Central memory CD4-positive, alpha-beta T cell (primary cell): ENCODE results near the gene AURKB.
"Not testable (repeated sequence)": the region's sequence is repeated elsewhere in the genome, so short reads cannot be mapped to it uniquely, and the experiment has no call there.

Experiments used
- DNase-seq: peaks from one replicate; pipeline ENCODE4 v3.0.0; 2022

Gene AURKB

DNA sequence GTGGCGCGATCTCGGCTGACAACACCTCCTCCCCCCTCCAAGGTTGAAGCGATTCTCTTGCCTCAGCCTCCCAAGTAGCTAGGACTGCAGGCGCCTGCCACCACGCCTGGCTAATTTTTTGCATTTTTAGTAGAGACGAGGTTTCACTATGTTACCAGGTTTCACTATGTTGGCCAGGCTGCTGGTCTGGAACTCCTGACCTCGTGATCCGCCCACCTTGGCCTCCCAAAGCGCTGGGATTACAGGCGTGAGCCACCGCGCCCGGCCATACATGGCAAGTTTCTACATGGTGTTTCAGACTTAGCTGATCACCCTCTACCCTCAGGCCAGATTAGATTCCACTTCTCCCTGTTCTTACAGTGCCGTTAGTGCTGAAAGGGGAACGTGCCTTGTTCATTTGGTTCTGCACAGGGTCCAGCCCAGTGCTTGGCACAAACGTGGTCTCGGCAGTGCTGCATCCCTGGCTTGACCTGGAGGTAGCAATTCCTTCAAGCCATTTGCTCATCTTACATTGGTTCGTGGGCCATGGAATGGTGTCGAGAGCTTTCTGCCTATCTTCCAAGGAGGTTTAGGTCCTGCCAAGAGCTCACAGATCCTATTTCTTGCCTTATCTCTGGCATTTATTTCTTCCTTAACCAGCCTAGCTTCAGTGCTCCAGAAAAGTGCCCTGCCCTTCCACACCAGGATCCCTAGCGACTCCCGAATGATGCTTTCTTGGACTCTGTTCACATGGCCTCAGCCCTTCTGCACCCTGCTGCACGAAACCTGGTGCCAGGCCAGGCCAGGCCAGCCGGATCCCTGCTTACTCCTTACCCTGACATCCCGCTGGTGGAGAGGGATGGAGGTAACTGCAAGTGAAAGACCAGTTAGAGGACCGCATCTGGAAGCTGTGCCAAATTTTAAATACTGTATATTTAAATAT lies 14.8 kb upstream of the AURKB start:
- DNase-seq, result no peak

DNA sequence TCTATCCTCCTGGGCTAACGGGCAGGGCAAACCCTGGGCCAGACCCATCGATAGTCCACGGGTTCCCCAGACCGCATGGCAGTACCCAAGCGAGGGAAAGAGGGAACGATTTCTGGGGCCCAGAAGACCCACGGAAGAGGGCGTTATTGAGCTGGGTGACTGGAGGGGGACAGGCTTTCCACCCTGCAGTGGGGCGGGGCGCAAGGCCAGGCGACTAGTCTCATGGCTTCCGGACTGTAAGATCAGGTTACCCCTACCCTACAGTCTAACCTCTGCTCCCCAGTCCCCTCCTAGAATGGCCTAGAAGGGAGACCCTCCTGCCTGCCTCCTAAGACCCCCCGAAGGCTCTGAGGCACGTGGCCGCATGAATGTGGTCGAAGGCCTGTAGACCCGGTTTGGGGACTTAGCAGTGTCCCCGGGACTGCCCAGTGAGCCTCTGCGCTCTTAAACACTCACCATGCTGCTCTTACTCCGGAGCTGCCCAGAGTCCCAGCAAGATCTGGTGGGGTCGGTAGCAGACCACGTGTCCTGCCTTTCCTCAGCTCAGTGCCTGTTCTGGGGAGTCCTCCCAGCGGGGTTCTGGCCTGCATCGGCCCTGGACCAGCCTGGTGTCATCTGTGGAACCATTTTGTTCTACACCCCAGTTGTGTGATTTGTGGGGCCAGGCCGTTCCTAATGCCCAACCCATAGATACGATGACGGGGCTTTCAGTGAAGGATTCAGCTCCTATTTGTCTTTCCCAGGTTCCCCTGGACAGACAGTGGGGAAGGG lies 13.2 kb upstream of the AURKB start:
- no peak for DNase-seq

DNA sequence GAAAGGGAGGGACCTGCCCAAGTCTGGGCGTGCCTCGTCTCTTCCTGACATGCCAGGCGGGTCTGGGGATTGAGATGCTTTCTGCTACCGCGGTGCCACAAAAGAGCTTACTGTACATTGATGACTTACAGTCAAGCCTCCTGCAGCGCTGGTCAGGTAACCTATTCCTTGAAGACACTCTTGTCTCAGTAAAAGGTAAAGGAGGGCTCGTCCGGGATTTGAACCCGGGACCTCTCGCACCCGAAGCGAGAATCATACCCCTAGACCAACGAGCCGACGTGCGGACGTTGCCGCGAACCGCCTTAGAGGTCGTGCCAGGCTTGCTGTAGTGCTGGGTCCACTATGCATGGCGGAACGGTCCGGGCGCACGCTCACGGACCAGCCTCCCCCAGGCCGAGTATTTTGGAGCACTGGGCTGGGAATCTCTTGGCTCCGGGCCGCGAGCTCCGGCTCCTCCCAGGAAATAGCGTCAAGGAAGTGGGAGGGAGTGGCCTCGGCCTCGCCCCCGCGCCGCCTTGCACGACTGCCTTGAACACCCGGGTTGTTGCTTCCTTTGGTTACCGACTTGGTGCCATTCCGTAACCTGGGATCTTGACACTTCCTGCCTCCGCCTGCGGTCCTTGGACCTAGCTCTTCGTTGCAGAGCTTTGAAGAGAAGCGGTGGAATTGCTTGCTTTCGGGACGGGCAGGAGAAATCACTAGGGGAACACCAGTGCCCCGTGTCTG lies 12.4 kb upstream of the AURKB start:
- peak; percentile 89 for DNase-seq

DNA sequence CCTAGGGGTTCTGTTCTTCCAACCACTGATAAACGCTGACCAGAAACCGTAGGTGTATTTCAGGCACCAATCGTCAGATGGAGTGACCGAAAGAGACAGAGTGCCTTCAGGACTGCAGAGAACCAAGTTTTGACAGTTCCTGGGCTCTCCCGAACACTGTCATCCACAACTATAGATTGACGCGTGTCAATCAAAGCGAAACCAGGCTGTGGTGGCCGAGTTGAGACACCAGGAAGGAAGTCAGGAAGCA lies 11.9 kb upstream of the AURKB start:
- no peak for DNase-seq

DNA sequence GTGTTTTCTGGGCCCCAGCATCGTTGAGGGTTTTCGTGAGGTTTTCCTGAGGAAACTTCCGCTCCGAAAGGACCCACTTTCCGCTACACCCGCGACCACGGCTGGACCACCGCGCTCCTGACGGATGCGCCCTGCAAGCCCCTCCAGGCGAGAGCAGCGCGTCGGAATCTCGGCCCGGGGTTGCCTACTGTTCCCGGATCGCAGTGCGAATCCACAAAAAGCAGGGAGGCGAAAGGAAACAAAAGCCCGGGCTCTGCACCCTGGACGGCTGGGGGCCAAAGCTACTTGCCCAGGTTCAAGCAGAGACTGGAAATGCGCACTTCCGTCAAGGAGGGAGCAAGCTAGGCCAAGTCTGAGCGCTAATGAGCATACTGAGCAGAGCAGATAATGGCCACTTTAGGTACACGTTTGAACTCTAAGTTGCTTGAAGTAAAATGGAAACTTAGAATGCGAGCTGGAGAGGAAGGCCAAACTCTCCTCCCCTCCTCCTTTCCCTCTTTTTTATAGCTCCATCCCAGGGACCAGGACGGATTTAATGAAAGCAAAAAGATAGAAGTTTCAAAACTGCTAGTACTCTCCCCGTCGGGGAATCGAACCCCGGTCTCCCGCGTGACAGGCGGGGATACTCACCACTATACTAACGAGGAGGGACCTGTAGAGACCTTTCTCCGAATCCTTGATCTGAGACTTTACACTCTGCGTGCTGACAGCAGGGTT lies 11.4 kb upstream of the AURKB start:
- DNase-seq, result peak; percentile 92

DNA sequence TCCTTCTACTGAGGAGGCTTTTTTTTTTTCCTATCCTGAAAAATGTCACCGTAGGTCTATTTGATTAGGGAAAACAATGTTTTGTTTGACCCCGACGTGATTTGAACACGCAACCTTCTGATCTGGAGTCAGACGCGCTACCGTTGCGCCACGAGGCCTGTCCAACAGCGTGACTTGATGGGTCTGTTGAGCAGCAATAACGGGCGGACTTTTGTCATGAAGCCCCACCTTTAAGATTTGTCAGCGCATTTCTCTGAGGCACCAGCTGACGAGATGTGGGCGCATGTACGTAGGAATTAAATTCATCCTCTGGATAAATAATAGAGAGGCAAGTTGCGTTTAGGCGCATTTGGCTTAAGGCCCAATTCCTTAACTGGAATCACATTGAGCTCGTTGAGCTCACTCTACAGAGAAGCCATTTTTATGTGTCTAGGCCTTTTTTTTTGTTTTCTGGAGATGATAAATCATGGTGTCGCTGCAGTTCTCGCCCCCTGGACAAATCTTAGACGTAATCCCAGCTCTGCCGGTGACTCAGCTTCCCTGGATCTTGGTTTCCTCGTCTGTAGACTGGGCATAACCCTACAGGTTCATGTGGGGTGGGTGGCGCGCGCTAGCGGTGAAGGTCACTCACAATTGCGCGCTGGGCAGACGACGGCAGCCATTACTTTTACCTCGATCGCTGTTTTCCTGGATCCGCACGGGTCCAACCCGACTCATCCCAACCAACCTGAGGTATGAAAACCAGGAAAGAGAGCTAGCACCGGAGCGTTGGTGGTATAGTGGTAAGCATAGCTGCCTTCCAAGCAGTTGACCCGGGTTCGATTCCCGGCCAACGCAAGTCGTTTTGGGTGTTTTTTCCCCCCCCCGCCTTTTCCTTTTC lies 10.6 kb upstream of the AURKB start:
- peak; percentile 79 for DNase-seq

DNA sequence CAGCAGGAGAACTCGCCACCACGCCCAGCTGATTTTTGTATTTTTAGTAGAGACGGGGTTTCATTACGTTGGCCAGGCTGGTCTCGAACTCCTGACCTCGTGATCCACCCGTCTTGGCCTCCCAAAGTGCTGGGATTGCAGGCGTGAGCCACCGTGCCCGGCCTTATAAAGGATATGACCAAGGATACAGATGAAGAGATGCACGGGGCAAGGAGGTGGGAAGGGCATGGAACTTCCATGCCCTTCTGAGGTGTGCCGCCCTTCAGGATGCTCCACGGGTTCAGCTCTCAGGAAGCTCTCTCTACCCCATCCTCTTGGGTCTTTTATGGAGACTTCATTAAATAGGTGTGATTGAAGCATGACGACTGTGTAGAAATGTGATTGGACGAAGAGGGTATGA lies 3.6 kb upstream of the AURKB start:
- DNase-seq, result not testable (repeated sequence)

DNA sequence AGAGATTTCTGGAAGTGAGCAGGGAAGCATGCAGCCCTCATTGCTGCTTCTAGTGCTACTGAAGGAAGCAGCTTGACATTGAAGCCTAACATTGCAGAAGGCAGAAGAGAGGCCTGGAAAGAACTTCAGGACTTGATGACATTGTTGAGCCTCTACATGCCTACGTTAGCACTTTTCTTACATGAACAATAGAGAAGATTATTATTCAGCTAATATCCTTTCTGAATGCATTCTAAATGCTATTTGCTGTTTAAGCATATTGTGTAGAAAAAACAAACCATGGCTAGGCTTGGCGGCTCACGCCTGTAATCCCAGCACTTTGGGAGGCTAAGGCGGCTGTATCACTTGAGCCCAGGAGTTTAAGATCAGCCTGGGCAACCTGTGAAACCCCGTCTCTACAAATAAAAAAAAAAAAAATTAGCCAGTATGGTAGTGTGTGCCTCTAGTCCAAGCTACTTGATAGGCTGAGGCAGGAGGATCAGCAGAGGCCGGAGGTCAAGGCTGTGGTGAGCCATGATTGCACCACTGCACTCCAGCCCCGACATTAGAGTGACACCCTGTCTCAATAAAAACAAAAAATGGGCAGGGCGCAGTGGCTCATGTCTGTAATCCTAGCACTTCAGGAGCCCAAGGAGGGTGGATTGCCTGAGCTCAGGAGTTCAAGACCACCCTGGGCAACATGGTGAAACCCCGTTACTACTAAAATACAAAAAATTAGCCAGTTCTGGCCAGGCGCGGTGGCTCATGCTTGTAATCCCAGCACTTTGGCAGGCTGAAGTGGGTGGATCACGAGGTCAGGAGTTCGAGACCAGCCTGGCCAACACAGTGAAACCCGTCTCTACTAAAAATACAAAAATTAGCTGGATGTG lies 2.2 kb upstream of the AURKB start:
- DNase-seq, result no peak

DNA sequence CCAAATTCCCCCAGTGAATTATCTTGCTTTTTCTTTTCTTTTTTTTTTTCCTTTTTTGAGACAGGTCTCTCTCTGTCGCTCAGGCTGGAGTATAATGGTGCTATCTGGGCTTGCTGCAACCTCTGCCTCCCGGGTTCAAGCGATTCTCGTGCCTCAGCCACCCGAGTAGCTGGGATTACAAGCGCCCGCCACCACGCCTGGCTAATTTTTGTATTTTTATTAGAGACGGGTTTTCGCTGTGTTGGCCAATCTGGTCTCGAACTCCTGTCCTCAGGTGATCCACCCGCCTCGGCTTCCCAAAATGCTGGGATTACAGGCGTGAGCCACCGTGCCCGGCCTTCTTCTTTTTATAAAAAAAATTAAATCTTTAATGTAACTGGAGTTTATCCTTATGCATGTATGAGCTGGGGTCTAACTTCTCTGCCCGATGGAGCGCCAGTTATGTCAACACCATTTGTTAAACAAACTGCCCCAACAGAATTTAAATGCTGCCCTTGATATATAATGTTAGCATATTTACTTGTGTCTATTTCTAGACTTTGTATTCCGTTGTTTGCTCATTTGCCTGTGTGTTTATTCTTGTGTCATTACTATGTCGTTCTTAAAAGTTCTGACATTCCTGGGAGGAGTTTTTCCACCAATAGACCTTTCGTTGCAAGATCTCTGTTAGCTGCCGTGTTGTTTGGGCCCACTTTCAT lies 535 bp upstream of the AURKB start:
- no peak for DNase-seq

DNA sequence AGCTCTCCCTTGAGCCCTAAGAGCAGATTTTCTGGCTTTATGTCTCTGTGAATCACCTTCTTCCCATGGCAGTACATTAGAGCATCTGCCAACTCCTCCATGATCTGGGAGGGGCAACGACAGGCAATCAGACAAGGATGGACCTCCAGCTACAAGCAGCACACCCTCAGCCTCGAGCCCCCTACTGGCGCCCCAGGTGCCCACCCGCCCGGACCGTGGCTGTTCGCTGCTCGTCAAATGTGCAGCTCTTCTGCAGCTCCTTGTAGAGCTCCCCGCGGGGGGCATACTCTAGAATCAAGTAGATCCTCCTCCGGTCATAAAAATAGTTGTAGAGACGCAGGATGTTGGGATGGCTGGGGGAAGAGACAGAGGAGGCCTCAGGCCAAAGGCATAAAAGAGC lies 3.8 kb downstream of the AURKB start:
- no peak for DNase-seq

DNA sequence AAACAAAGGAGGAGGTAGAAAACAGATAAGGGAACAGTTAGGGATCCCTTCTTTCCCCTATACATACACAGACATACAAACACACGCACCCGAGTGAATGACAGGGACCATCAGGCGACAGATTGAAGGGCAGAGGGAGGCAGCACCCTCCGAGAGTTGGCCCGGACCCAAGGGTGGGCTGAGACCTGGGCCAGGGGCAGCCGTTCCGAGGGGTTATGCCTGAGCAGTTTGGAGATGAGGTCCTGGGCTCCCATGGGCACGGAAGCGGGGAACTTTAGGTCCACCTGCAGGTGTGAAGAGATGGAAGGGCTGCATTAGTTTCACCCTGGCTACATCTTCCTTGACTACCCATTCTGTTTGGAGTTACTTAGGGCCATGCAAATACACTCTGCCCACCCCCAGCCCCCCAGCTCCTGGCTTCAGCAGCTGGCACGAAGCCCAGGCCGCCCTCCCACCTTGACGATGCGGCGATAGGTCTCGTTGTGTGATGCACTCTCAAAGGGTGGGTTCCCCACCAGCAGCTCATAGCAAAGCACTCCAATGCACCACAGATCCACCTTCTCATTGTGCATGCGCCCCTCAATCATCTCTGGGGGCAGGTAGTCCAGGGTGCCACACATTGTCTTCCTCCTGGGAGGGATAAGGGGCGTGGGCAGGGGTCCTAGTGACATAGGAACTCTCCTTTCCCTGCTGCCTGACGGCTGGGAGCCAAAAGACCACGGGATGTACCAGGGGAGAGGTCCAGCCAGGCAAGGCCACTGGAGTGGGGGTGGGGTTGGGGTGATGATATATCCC lies 5.4 kb downstream of the AURKB start:
- DNase-seq, result no peak

DNA sequence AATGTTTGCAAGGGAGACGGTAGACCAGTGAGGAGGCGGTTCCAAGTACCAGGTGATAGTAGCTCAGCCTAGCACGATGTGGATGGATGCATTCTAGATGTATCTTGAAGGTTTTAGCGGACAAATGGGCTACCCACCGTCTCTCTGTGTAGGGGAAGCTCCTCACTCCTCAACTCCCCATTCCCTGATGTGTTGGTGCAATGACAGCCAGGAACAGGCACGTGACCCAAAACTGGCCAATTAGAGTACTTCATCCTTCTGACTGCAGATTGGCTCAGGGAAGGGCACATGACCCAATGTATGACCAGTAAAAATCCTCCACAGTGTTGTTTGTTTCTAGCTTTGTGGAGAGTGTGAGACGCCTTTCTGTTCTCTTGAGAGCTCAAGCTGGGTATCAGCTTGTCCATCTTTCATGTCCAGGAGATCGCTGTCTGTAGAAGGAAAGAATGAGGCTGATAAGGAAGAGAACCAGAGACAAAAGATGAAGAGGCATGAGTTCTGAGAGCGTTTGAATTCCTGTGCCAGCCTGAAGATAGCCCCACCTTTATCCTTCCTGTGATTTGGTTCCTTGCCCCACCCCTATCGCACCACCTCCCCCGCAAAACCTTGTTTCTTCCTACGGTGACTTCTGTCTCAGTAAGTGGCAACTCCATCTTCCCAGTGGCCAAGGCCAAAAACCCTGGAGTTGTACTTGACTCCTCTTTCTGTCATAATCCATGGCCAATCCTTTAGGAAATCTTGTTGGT lies 18.1 kb downstream of the AURKB start:
- peak; percentile 73 for DNase-seq

DNA sequence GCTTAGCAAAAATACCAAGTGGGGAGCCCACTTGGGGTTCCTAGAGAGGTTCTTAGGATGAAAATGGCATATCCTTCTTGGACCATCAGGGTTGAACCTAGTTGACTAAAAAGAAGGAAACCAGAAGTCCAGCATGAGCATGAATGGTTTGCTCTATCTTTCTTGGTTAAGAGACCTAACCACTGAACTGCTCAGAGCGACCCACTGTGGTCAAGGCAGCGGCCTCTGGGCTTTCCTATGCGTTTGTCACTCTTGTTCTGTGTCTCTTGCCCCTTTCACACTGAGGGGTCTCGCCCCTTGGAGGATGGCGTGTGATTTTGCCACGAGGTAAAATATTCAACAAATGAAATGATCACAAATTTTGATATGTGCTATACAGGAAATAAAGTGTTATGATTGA lies 19.9 kb downstream of the AURKB start:
- no peak for DNase-seq

DNA sequence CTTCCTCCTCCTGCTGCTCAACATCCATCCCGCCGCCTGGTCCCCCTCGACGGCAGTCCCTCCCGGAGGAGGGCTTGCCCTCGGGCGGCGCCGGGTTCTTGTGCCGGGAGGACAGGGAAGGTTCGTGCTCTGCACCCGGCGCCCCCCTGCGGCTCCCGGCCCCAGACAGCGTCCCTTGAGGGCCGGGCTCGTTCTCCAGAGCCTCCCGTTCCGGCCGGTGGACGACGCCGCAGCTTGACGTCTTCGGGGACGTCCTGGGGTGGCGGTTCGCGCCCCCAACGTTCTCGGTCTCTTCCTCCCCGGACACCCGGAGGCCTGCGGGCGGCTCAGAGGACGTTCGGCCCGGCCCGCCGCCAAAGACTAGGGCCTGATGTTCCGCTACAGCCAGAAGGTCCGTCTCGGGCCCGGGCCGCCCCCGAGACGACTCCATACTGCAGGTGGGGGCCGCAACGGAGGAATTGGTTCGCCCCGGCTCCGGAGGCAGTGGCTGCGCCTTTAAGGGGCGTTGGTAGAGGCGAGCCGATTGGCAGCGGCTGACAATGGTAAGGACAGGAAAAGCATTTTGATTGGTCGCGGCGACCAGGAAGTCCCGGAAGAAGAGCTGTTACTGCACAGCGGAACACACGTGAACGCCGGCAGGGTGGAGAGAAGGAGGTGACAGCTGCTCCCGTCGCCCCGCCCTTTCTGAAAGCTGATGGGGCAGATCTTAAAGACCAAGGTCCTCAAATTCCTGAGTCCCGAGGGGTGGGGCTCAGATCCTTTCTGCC lies 20.5 kb downstream of the AURKB start, which contains the start of gene BORCS6:
TSS of gene BORCS6 (minus strand) at position 470 of the 767 bp plus-strand sequence. CDS start at position 430, 40 bp downstream.
- DNase-seq, result peak; percentile 96

DNA sequence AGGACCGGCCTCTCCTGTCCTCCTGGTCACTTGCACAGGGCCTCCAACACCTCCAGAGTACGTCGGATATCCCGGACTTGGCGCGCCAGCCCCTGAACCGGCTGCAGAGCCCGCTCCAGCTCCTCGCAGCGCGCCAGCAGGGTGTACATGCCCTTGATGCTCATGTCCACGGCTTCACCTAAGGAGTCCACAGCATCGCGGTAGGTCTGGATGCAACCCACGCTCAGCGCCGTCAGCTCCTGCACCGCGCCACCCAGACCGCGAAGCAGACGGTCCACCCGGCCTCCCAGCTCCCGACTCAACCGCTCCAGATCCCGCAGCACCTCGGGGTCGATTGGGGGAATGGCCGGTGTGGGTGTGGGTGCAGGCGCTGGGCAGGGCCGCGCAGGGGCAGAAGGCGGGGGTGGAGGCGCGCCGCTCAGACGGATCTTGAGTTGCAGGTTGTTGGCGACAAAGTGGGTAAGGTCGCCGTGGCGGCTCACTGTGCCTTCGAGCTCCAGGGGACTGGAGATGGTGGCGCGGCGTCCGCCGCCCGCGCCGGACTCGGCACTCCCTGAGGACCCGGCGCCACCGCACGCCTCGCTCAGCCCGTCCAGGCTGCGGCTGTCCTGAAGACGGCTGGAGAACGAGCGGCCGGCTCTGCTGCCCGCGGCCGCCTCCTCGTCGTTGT lies 21.2 kb downstream of the AURKB start:
- DNase-seq, result peak; percentile 30

DNA sequence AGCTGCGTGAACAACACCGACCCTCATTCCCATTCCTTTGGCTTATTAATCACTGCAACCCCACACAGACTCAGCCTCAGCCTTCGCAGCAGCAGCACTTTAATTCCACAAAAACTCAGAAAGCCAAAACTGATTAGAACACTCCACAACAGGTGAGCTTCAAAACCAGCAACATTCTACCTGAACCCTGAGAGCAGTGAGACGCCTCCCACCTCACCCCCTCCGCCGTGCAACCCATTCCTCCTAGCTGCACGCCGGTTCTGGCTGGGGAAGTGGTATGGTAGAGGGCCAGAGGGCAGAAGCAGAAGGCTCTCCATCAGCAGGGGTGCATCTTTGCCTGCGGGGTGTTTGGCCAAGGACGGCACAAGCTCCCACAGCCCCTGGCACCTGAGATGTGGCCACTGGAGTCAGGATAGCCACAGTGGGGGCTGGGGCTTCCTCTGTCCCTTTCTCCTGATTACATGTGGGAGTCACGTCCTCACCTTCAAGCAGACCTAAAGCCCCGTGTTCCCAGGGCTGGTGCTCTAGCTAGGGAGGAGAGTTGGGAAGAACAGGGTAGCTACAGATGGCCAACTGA lies 22.0 kb downstream of the AURKB start:
- DNase-seq, result no peak
